Muscle of back (tissue), 11 donors: Measurements from ENCODE around the gene DHH. TPM values are rescaled to one million over a fixed set of nuclear protein-coding genes. Genes with fewer than 3 reads are reported as not detected.
"Not testable (repeated sequence)": the region's sequence is repeated elsewhere in the genome, so short reads cannot be mapped to it uniquely, and the experiment has no call there.

ENCODE experiments used
- DNase-seq, 3 donors: peaks; one replicate each; pipeline versions ENCODE4 v3.0.0 to v3.0.0-alpha.2; 2013
- polyA plus RNA-seq, 10 donors: library from polyadenylated mRNA; unstranded; fragments of 120-200 nt; gene quantifications; one replicate each; pipeline ENCODE4 v1.2.1, GENCODE V29; 2013; ENCODE audit not compliant: insufficient read length in 10 of 10

The DHH gene
- polyA plus RNA-seq, 10 donors = 0.48 to 1.2 (median 0.82) TPM

DNA sequence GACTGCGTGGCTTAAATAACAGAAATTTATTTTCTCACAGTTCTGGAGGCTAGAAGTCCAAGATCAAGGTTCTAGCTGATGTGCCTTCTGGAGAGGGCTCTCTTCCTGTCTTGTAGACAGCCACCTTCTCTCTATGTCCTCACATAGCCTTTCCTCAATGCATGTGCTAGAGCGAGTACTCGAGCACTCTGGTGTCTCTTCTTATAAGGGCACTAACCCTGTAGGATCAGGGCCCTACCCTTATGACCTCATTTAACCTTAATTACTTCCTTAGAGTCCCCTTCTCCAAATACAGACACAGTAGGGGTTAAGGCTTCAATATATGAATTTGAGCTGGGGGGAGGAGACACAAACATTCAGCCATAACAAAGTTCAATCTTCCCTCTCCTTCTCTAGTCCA lies 10.2 kb downstream of the DHH start:
- no peak for DNase-seq

DNA sequence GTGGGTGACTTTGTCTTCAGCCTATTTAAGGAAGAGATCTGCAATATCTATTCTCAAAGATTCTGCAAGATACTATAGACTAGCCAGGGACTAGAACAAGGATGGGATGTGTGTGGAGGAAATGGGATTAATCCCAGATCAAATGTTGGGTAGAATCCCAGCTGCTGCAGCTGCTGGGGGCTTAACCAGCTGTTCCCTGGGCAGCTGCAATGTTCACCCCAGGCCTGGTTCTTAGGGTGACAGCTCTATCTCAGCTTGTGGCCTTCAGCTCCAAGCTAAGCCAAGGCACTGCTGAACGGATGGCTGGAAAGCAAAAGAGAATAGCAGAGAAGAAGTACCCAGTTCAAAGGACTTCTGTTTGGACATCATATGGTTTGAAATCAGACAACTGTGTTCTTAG lies 14.8 kb downstream of the DHH start:
- DNase-seq = peak in 1 of 3 donors; percentile 74

DNA sequence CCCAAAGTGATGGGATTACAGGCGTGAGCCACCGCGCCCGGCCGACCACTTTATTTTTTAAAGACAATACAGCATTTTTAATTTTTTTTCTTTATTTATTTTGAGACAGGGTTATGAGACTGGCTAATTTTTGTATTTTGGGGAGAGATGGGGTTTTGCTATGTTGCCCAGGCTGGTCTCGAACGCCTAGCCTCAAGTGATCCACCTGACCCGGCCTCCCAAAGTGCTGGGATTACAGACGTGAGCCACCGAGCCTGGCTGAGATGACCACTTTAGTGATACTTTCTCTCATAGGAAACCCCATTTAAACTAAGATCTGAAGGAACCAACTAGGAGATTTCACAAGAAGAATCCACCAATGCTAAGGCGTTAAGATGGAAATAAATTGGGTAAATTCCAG lies 23.6 kb downstream of the DHH start:
- no peak for DNase-seq

DNA sequence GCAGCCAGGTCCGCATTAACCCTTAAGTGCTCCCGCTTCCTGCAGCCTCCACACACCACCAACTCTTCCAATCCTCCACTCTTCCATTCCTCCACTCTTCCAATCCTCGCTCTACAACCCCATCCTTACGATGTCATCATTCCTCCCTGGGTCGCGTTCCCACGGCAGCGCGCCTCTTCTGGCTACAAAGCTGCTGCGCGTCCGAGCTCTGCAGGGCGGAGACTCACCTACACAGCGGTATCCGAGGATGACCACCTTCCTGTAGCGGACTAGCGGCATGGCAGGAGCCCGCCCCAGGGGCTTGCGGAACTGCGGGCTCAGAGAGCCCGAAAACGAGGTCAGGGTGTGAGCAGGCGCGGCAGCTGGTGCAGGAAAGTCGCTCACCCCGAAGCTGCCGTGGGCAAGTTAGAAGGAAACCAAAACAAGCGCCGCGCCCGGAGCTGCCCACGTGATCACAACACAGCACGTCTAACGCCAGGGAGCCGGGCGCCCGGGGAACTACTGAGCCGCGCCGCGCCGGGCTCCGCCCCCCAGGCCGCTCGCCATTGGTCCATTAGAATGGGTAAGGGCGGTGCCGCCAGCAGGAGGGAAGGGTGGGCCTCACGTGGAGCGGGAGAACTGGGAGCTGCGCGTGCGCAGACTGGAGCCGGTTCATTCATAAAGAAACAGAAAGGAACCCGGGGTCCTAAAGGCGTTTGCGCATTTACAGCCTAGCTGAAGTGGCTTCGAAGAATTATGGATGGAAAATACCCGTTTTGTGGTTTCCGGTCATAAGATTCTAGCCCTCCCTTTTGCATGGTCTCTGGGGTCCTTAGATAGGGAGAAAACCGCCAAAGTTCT lies 24.9 kb downstream of the DHH start, which contains the start of gene RHEBL1:
RHEBL1 (minus strand) TSS at position 473 of the 840 bp plus-strand sequence; CDS start at position 279, 194 bp downstream.
- DNase-seq = peak; percentile 96 to 98 (median 97)

DNA sequence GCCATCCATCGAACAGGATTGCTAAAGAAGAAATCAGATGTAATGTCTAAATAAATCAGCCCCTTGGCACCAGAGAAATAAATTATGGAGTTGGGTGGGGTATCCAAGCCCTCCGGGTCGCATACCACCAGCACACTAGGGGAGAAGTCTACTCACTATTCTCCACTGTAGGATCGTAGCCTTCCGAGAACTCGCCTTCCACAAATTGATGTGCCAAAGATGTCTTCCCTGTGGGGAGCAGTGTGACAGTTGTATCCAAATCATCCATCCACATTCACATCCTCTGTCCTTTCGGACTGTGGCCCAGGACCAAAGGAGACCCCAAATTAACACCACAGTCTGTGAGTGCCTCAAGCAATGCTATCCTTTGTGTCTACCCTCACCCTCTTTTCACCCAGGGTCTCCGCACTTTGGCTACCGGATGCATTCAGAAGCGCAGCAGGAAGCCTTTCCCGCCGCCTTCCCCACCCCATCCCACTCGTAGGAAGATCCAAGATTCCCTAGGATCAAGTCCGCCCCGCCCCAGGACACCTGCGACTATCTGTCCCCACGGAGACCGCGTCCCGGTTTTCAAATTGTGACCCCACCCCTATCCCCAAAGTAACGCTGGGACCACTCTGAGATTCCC lies 25.6 kb downstream of the DHH start:
- DNase-seq = no peak

DNA sequence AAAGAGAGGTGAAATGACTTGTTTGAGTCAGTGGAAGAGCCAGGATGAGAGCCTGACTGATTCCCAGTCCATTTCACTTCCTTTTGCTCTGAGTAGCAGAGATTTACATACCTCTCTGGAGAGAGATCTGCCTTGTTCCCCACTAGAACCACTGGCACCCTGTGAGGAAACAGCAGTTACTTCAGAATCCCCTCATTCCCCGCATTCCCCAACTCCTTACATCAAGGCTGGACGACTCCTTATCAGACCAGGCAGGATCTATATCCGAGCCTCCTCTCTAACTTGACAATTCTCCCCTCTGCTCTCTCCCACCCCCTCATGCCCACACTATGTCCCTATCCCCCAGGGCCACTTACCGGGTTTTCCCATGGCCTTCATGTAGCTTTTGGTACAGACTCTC lies 28.5 kb downstream of the DHH start:
- no peak for DNase-seq

DNA sequence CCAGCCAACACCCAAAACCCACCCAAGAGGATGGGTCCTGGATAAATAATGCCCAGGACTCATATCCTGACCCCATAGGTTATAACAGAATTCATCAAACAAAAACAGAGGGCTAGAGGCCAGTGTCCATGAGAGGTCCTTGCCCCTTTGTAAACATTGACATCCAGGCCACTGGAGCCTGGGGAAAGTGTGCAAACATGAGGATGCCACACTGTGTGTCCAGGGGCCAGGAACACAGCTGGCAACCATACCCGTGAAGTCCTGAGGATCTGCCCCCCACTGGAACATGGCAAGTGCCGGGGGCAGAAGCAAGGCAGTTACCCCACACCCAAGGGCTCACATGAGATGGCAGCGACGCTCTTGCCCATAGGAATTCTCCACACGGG lies 29.8 kb downstream of the DHH start:
- no peak for DNase-seq

DNA sequence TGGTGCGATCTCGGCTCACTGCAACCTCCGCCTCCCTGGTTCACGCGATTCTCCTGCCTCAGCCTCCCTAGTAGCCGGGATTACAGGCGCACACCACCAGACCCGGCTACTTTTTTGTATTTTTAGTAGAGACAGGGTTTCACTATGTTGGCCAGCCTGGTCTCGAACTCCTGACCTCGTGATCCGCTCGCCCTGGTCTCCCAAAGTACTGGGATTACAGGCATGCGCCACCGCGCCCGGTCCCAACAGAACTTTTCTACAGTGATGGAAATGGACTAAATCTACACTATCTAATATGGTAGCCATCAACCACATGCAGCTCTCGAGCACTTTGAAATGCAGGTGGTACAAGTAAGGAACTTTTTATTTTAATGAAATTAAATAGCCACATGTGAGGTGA lies 32.7 kb downstream of the DHH start:
- DNase-seq = not testable (repeated sequence)

DNA sequence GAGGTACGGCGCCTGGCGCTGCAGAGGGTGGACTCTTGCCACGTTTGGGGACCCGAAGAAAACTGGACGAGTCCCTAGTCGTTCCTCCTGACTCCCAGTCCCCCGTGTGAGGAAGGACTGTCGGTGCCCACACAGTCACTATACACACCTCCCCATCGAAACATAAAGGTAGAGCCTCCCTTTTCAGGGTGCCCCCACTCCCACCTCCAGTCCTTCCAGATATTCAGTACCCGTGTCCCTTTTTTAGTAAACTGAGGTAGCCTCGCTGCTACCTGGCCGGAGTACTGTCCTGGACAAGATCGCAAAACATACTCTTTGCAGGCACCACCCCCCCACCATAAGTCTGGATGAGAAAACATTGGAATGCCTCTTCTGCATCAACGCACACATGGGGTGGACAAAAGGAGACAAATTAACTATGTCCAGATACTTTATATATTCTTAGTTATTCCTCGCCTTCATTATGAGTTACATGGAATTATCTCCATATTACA lies 33.4 kb downstream of the DHH start:
- no peak for DNase-seq

DNA sequence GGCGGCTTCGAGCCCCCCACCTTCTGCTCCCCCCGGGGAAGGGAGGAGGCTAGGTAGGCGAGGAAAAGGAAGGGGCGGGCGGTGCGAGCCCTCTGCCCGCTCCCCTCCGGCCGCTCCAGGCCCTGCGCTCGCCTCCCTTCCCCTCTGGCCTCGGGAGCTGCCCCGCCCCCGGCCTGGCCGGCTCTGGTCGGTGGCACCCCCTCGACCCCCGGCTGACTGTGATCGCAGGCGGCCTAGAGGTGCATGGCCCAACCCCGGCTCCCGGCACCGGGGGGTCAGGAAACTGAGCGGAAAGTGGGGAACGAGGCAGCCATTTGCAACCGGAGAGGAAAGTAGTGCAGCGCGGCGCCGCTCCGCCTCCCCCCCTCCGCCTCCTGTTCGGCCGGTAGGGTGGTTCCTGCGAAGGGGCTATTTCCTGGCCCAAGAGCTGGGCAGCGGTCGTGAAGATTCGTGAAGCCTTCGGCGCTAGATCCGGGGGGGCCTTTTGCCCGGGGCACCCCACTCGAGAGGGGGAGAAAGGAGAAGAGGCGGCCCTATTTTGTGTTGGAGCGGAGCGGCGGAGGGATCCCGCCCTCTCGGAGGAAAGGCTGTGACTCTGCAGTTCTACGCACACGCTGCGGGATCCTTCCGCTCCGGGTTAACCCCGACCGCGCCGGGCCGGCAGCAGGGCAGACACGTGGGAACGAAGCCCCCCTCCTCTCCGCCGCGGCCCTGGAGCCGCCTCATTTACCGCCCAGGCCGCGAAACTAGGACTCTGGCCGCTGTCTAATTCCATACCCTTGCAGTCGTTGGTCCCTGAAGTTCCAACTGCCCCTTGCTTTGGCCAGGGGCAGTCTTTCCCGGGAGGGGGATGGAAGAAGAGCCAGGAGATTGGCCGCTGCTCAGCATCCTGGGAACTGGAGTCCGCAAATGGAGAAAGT lies 34.1 kb downstream of the DHH start, which contains the start of gene KMT2D:
KMT2D (minus strand) TSS at position 558 of the 920 bp plus-strand sequence. CDS start 5,470 bp downstream, outside the sequence.
- DNase-seq = peak; percentile 94 to 99 (median 96)

DNA sequence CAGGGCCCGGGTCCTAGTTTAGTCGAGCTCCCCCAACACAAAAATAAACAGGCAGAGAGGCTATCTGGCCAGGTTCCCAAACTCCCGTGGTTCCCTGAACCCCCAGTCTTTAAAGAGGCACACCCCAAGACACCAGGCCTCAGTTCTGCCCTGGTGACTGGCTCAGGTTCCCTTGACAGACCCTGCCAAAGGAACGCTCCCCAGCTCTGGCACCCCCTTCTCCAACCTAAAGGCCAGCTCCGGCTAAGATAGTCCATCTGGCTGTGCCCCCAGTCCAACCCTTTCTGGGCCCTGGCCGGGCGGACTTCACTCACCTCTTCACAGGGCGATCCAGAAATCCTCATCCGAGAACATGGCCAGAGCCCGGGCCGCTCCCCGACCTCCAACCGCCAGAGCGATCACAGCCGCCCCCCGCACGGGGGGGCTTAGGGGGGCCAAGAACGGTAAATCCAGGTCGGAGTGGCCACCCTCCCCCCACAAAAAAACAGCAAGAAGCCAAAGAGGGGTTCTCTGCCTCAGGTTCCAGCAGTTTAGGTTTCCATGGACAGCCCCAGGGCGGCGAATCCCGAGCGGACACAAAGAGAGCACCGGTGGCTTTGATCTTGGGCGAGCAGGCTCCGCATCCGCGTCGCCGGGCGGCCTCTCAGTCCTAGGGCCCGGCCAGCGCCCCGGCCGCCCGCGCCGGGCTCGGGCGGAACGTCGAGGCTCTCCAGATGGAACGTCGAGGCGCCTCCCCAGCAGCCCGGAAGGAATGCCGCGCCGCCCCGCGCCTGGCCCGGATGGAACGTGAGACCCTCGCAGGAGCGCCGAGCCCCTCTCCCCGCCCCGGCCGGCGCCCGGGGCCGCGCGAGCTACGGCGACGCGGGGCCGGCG lies 35.1 kb downstream of the DHH start:
- DNase-seq = peak in 2 of 3 donors; percentile 42 to 55

DNA sequence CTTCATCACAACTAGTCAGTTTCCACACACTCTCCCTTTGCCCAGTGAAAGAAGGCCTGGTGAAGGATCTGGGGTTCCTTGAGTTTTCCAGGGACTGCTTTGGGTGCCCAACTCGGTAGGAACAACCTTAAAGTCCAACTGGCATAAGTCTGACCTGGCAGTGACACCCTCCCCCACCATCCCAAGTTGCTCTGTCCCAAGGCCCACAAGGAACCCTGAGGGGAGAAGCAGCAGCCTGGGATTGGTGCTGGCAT lies 35.6 kb downstream of the DHH start:
- no peak for DNase-seq

DNA sequence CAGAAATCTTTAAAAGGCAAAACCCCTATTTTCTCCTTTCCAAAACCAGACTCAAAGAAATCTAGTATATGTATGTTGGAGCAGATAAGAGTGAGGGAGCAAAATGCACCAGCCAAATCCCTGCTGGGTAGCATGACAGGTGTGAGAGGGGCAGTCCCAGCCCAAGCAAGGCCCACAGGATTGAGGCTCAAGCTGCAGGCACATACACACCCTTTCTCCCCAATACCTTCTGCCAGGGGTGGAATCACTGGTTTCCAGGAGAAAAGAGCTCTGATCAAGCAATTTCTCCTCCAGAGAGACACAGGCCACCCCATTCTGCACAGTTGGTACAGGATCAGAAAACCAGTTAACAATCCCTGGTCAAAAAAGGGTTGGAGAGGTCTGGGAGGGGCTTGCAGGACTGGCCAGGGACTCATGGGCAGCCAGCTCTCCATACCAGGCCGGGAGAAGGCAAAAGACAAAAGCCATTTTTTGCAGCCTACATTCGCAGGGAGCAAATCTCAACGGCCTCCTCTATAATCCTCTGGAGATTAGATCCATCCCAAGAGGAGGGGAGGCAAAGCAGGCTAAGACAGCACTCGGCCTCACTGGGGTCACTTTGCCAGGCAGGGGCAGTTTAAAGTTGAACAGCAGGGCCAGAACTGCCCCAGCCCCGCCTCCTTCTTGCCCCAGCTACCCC lies 36.1 kb downstream of the DHH start:
- DNase-seq = no peak

DNA sequence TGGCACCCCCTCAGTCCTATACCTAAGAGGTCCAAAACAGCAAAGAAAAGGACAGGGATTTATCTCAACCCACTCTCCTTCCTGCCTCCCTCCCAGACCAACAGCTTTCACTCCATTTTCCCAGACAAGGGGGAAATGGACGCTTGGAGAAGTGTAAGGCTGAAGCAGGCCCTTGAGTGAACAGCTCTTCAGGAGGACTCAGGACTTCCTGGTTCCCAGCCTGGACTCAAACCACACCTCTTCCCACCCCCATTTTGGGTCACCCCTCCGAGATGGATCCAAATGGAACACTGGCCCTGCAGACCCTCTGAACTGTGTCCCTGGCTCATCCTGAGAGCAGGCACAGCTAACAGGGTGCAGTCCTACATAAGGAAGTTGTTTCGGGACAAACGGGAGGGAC lies 36.7 kb downstream of the DHH start:
- DNase-seq = no peak

DNA sequence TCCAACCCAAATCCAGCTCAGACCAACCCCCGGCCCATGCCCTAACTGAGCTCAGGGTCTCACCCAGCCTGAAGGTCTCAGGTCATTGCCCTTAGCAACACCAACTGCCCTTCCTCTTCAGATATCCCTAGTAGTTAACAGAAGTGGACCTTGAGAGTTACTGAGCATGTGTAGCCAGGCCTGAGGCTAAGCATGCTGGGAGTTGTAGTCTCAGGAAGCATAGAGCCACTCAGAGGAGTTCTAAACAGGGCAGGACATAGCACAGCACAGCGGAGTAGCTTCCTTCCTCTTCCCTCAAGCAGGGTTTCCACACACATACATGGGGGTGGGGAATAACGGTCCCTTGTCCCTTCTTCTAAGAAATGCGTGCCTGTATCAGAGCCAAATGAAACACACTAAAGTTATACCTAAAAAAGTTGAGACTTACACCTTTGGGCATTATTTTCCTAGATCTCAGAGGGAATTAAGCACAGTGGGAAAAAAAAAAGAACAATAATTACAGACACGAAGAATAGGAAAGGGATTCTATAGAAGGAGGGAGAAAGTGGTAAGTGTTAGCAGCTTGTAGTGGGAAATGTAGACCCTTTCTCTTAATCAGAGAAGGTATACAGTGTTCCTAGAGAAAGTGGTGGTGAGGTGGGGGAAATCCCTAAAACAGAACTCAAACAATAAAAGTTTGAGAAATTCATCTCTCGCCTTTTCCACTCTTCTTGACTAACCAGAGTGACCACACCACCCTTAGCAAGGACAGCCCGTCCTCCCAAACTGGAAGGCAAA lies 38.4 kb downstream of the DHH start:
- peak; percentile 53 to 78 (median 61) for DNase-seq

DNA sequence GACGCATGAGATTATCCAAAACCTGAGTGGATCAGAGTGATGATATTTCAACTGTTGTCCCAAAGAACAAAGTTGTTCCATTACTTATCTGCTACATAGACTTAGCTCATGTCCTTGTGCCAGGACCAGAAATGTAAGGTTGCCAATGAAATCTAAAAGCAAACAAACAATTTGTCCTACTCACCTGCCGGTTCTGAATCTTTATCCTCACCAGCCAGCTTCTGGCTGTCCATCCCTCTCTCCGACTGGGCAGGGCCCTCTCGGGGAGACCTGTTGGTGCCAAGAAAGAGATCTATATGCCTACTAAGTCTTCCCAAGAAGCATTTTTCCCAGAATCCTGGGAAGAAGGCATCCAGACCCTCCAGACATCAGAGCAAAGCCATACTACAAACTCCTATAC lies 39.5 kb downstream of the DHH start:
- no peak for DNase-seq

DNA sequence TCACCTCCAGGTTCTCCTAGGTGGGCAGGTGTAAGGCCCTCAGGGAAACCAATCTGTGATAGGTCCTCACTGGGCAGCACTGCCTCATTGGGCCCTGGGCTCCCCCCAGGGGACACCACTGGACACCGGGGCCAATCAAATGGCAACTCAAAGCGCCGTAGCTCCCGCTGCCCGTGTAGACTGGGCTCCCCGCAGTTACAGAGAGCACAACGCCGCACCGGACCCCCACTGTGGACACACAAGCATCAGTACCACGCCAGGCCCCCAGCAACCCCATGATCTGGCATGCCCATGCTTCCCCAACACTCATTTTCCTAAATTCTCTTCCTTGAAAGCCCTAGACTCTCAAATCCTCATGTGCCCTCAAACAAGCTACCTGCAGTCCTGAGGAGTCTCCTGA lies 40.1 kb downstream of the DHH start:
- no peak for DNase-seq

DNA sequence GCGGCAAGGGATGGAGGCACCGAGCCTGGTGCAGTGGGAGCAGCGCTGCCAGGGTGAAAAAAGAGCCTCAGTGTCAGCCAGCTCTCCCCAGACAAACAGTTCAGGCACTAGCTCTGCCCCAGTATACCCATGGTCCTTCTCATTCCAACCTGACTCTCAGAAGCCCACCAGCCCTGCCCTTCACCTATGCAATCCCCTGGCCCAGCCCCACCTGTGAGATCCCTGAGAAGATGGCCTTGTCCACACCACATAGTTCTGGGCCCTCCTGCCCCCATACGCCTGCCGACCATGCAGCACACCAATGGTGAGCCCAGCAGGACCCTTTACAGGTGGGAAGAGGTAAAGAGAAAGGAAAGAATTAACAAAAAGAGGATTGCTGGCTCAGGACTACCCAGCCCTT lies 40.5 kb downstream of the DHH start:
- DNase-seq = no peak

DNA sequence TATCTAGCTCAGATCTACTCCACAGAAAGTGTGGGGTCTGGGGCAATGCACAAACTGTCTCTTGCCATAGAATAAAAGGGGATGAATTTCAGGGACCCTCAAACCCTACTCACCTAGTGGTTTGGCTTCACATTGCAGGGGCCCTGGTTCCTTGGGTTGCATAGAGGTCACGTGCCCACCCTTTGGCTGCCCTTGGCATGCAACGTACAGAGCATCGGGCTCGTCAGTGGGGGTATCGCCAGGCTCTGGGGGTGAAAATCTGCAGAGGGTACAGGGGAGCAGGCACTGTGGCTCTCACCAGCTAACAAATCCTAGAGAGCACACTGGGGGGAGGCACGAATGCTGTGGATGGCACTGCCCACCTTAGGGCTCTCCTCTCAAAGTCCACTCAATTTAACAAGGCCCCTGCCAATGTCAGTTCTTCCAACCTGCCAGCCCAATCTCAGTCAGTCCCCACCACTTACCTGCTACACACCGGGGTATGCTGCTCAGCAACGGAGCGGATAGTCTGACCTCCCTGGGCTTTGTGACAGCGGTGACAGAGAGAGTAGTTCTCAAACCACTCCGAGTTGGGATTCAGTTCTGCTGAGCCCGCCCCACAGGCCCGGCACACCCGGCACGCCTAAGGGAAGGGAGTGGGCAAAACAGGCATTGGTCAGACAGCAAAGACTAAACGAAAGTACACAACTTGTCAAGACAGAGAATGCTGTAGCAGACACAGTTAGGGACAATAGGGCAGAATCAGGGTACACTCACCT lies 42.0 kb downstream of the DHH start:
- DNase-seq = no peak
